SH-SY5Y (cell line): ENCODE data around the gene SLC35G3.

Experiments used
- GATA2 ChIP-seq: IDR thresholded peaks from 2 replicates; pipeline ENCODE4 v1.6.1; 2011; ENCODE audit warnings: mild to moderate bottlenecking, low read depth, low read length
- GATA3 ChIP-seq: IDR thresholded peaks from 2 replicates; pipeline ENCODE4 v1.6.1; 2011; ENCODE audit warnings: low read depth, mild to moderate bottlenecking, low read length, moderate library complexity

GRCh38 chr17:35238821-35239220, 44.6 kb upstream of the SLC35G3 start:
- no peak for TF ChIP-seq GATA2
- TF ChIP-seq GATA3 = no peak
